ENCODE measurements around the gene SCRN2. TPM values are rescaled to one million over a fixed set of nuclear protein-coding genes. Genes with fewer than 3 reads are reported as not detected.

SCRN2 gene
- total and polyA plus RNA-seq, 2 of the 13 experiments (the other 11 are each of a cell fraction or from before 2014, with no cell fraction given): 21.7 to 29.5 TPM

GRCh38 chr17:47789611-47790561, 51.2 kb downstream of the SCRN2 start (continued):
- TF ChIP-seq ZSCAN29 (CRISPR knock-in tag; conservative IDR thresholded peaks at IDR 0.05) (no peak), HMGXB4 (CRISPR knock-in tag; IDR thresholded peaks at IDR 0.05; ENCODE audit: borderline replicate concordance in 1 of 2, low read depth in 1 of 2) (no peak), ZNF597 (CRISPR knock-in tag; IDR thresholded peaks at IDR 0.05) (no peak), ZFX (CRISPR knock-in tag; IDR thresholded peaks at IDR 0.05; ENCODE audit: low read depth) (no peak), ZNF549 (CRISPR knock-in tag; IDR thresholded peaks at IDR 0.05) (no peak), CAMTA2 (CRISPR knock-in tag; IDR thresholded peaks at IDR 0.05; ENCODE audit: borderline replicate concordance) (no peak), SALL1 (CRISPR knock-in tag; IDR thresholded peaks at IDR 0.05) (peak; percentile 32; the same call in 1 of the 2 replicates), ZNF251 (CRISPR knock-in tag; IDR thresholded peaks at IDR 0.05) (no peak), FOXK2 (IDR thresholded peaks at IDR 0.05) (no peak), NCOA2 (CRISPR knock-in tag; IDR thresholded peaks at IDR 0.05) (no peak), E2F5 (CRISPR knock-in tag; conservative IDR thresholded peaks at IDR 0.05) (peak; percentile 44; the same call in 1 of the 2 replicates), RARG (CRISPR knock-in tag; IDR thresholded peaks at IDR 0.05; ENCODE audit: low read depth) (no peak), ZNF207 (IDR thresholded peaks at IDR 0.05; ENCODE audit: borderline replicate concordance) (no peak), CBFB (CRISPR knock-in tag; IDR thresholded peaks at IDR 0.05) (no peak), ZNF777 (CRISPR knock-in tag; IDR thresholded peaks at IDR 0.05) (no peak), ZSCAN21 (CRISPR knock-in tag; IDR thresholded peaks at IDR 0.05; ENCODE audit: borderline replicate concordance) (no peak), PHF5A (CRISPR knock-in tag; IDR thresholded peaks at IDR 0.05; ENCODE audit: low read depth, unreplicated experiment) (no peak), MATR3 (CRISPR knock-in tag; IDR thresholded peaks at IDR 0.05) (no peak), ZNF280B (CRISPR knock-in tag; IDR thresholded peaks at IDR 0.05; ENCODE audit: borderline replicate concordance) (0 out of 2 replicates have a peak, but pooled peaks have one; percentile 75), BORCS8-MEF2B (CRISPR knock-in tag; IDR thresholded peaks at IDR 0.05) (no peak), DNMT1 (CRISPR knock-in tag; IDR thresholded peaks at IDR 0.05) (0 out of 2 replicates have a peak, but pooled peaks have one; percentile 29), HINFP (CRISPR knock-in tag; IDR thresholded peaks at IDR 0.05; ENCODE audit: low read depth) (no peak), PHF8 (CRISPR knock-in tag; IDR thresholded peaks at IDR 0.05) (no peak)

All from HepG2 (cell line).